CD4-positive, alpha-beta T cell treated with Interleukin-4 for 4 hours (primary cell): Measurements from ENCODE around the gene MESD.

Source experiments
- DNase-seq: peaks from one replicate; pipeline ENCODE4 v3.0.0-alpha.2; 2020

The MESD gene

DNA sequence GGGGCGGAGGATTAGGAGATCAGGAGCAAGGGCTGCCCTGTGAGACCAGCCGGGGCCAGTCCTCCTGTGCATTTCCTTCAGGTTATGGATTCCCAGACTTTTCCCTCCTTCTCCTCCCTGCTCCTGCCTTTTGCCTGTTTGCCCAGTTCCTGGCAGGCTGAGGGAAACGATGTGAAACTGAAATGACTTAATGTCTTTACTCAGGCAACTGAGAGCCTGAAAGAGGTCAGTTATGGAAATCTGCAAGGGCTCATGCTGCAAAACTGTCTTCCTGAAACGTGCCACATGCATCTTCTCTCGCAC, 57.2 kb downstream of the MESD start:
- DNase-seq, result no peak

DNA sequence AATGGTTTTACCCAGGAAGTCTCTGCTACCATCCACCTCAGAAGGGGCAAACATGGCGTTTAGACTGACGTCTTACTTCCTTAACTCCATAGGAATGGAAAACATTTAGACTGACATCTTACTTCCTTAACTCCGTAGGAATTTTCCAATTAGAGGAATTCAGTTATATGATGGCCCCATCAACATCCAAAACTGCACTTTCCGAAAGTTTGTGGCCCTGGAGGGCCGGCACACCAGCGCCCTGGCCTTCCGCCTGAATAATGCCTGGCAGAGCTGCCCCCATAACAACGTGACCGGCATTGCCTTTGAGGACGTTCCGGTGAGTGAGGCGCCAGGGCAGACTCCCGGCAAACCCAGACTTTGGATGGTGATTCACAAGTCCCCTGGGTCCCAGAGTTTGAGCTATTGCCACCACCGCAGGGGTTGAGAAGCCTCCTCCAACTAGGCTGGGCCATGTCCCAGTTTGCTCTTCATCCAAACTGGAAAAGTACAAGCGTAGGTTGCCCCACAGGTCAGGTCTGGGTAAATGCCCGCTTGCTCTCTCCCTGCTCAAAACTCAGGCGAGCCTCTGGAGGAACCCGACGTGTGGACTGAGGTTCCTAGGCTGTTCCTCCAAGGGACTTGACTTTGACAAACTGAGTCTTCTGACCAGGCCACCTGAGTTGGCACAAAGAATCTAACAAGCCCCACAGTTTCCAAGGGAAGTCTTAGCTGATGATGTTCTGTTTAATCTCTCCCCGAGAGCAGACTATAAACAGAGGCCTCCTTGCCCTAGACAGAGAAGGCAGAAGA, 57.7 kb downstream of the MESD start:
- DNase-seq, result no peak

GRCh38 chr15:80931191-80931590, 58.4 kb downstream of the MESD start:
- no peak for DNase-seq

DNA sequence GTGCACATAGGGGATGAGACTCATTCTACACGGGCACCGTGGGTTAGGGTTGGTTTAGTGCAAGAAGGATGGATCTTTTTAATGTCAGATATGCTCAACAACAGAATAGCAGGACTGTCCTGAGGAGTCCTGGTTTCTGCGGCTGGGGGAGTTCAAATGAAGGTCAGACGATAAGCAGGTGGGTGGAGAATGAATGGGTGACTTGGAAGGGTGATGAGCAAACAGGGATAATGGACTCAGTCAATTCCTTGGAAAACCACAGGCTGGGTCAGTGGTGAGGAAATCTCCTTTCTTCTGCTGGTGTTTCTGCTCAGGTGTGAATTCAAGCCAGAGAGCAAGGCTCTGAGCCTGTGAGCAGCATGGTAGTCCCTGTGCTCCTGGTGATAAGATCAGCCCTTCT, 59.9 kb downstream of the MESD start:
- no peak for DNase-seq

- no peak for DNase-seq
Measured at GRCh38 chr15:80929225-80929624, 60.4 kb downstream of the MESD start.

DNA sequence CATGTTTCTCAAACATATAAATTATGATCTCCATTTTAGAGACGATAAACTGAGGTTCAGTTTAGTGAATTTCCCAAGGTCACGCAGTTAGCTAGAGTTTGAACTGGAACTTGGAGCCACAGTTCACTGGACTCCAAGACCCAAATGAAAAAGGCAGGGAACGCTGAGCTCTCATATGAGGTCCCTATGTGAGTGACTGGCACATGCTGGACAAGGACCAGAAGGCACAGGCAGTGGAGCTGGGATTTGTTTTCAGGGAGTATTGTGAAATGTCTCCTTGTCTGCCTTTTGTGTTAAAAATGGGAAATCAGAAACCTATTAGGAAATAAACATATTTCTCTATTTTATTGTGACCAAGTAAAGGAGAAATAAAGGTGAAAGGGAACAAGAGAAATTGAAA, 63.5 kb downstream of the MESD start:
- no peak for DNase-seq

DNA sequence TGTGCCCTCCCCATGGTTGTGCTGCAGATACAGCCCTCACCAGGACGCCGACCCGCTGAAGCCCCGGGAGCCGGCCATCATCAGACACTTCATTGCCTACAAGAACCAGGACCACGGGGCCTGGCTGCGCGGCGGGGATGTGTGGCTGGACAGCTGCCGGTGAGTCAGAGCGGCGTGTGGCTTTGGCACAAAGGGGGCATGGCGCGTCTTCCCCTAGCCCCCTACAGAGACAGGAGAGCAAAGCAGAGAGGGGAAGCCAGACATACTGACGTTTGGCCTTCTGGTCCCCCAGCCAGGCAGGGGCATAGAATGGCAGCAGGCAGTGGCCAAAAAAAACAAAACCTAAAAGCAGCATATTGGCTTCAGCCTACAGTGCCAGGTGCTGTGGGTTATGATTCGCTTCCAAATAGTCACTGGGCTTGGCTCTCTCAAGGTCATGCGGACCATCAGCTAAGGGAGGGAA, 64.0 kb downstream of the MESD start:
- DNase-seq, result no peak

GRCh38 chr15:80924278-80924677, 65.3 kb downstream of the MESD start:
- no peak for DNase-seq

GRCh38 chr15:80923668-80924067, 66.0 kb downstream of the MESD start:
- no peak for DNase-seq

GRCh38 chr15:80921736-80922410, 67.7 kb downstream of the MESD start:
- no peak for DNase-seq

DNA sequence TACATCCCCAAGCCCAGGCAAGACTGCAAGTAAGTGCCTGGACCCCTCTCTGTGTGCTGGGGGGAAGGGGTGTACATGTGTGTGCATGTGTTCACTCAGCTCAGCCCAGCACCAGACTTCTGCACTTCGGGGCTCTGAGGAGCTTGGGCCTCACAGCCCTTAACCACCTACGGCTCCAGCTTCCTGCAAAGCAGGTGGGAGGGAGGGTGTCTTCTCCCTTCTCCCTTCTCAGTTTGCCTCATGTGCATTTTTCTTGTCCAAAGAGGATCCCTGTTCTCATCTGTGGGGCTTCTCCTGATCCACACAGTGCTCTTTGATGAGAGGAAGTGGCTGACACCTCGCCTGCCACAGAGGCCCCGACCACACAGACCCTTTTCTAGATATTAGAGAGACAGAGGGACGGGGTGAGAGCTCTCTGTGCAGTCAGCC, 69.3 kb downstream of the MESD start:
- peak; percentile 2 for DNase-seq

DNA sequence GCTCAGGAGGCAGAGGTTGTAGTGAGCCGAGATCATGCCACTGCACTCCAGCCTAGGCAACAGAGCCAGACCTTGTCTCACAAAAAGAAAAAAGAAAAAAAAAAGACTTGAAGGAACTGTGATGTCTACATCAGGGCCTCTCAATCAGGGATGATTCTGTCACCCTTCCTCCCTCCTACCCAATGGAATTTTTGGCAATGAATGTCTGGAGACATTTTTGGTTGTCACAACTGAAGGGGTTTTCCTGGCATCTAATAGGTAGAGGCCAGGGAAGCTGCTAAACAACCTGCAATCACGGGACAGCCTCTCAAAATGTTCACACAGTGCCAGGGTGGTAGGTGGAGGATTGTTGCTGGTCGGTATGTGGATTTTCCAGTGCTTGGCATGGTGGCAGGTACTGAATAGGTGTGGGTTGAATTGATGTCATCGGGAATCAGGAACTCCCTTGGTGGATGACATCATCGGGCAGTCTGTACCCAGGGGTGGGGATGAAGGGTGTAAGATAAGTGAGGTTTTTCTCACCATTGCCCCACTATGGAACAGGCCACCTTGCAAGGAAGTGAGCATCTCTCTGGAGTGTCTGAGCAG, 71.3 kb downstream of the MESD start:
- no peak for DNase-seq

GRCh38 chr15:80916056-80916455, 73.6 kb downstream of the MESD start:
- no peak for DNase-seq

DNA sequence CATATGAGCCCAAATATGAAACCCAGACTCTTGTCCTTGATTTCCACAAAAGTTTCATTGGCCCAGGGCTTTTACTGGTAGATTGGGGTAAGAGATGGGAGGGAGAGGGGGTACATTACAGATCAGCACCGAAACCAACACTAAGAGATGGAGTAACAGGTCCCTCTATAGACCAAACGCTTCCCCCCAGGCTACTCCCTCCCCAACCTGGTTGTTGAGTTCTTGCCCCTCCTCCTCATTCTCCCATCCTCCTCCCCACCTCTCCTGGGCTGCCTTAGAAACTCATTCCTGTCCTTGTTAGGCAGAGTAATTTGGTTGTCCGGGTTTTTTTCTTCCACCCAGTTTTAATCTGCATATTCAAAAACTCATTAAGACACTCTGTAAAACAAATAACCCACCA, 74.1 kb downstream of the MESD start:
- no peak for DNase-seq

DNA sequence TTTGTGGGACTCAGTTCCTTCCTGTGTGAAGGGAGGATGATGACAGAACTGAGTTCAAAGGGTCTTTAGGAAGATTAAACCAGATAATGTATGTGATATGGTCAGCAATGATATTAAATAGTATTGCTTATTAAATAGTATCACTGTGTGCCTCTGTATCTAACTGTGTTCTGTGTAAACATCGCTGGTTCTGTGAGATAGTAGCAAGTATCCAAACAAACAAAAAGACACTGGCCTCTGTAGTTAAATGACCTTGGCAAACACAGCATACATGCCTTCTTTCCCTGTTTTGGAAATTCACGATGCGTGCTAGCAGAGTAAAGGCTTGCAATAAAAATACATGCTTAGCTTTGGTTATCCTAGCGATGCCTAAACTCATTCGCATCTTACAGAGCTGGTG, 76.1 kb downstream of the MESD start:
- no peak for DNase-seq

GRCh38 chr15:80912673-80913072, 76.9 kb downstream of the MESD start:
- no peak for DNase-seq

- DNase-seq, result no peak
Measured at GRCh38 chr15:80911821-80912220, 77.8 kb downstream of the MESD start.

GRCh38 chr15:80906159-80906766, 83.4 kb downstream of the MESD start:
- DNase-seq, result no peak

DNA sequence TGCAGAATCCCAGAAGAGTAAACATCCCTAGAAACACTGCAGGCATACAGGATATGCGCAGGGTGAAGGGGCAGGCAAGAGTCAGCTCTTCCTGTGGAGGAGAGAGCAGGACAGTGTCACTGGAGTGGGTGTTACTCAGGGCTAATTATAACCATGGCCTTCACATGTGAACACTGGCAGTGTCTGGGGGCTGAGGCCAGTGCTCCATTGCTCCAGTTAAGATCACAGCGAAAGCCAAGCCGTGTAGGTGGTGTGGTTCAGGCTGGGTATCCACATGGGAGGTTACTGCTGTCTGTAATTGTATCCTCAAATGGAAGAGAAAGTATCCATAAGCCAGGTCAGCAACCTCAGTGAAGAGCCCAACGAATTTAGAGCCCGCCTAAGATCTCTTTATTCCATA, 84.6 kb downstream of the MESD start:
- no peak for DNase-seq

DNA sequence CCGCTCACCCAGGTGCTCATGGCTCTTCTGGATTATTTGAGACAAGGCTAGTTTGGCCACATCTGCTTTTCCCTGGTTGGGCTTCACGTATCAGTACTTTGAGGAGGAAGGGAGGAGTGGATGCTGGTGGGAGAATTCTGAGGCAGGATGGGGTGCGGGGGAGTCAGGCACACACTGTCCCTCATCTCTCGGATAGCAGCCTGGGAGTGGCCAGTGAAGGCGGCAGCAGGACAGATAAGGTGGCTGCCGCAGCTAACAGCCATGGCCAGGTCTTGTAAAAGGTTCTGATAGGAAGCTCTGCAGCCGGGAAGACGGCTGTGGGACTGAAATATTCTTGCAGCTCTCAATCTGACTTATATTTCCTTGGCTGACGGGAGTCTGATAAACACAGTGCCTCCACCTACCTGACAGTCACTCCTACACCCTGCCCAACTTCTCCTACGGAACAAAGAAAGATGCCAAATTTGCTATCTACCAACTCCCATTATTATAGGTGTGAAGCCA, 87.3 kb downstream of the MESD start:
- DNase-seq, result no peak

- DNase-seq, result no peak
Measured at GRCh38 chr15:80898040-80898439, 91.6 kb downstream of the MESD start.
